Hepatocyte (in vitro differentiated cells): ENCODE results near the gene SLC8A1.

Experiments
- EZH2 ChIP-seq: fragments of 200-600 bp; sonication (generic); IDR thresholded peaks from 2 replicates; pipeline ENCODE4 v1.6.1; 2016; ENCODE audit warnings: antibody characterized with exemption, mild to moderate bottlenecking, borderline replicate concordance
- EZH2phosphoT487 ChIP-seq: fragments of 200-600 bp; sonication (generic); IDR thresholded peaks from one replicate; pipeline ENCODE4 v1.6.1; 2018; ENCODE audit warnings: antibody characterized with exemption, mild to moderate bottlenecking, low read depth, moderate library complexity; ENCODE audit not compliant: unreplicated experiment, severe bottlenecking
- TF ChIP-seq, protein P1 (sequence below): fragments of 200-600 bp; sonication (generic); IDR thresholded peaks from 2 replicates; pipeline ENCODE4 v1.5.1; 2016; ENCODE audit warnings: antibody characterized with exemption, mild to moderate bottlenecking; ENCODE audit not compliant: poor library complexity

DNA sequence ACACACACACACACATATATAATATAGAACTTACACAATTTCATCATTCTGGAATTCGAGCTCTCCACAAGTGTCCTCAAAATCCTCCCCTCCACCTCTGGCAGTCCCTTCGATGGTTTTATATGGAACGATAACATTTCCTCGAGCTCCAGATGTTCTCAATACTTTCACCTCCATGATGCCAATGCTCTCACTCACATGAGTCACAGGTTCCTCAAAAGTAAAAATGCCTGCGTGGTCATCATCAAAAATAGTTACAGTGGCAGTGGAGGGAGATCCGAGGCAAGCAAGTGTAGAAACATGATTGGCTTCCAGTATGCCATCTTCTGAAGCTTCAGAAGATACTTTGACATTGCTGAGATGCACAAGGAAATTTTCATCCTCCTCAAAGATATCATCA, 23.5 kb downstream of the SLC8A1 start:
- TF ChIP-seq, protein P1, sequence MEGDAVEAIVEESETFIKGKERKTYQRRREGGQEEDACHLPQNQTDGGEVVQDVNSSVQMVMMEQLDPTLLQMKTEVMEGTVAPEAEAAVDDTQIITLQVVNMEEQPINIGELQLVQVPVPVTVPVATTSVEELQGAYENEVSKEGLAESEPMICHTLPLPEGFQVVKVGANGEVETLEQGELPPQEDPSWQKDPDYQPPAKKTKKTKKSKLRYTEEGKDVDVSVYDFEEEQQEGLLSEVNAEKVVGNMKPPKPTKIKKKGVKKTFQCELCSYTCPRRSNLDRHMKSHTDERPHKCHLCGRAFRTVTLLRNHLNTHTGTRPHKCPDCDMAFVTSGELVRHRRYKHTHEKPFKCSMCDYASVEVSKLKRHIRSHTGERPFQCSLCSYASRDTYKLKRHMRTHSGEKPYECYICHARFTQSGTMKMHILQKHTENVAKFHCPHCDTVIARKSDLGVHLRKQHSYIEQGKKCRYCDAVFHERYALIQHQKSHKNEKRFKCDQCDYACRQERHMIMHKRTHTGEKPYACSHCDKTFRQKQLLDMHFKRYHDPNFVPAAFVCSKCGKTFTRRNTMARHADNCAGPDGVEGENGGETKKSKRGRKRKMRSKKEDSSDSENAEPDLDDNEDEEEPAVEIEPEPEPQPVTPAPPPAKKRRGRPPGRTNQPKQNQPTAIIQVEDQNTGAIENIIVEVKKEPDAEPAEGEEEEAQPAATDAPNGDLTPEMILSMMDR = no peak
- no peak for TF ChIP-seq EZH2
- no peak for TF ChIP-seq EZH2phosphoT487
